Stimulated activated CD8-positive, alpha-beta memory T cell treated with anti-CD3 and anti-CD28 coated beads, Interleukin-15, amount 100 ng/mL, for 4 hours (primary cell): ENCODE data around the gene RNASEH1.
A peak's percentile ranks its signal among the peaks of the same experiment; 100 is the strongest.
"Not testable (repeated sequence)": the region's sequence is repeated elsewhere in the genome, so short reads cannot be mapped to it uniquely, and the experiment has no call there.

Experiments
- DNase-seq, 2 donors: peaks; one replicate each; pipeline ENCODE4 v3.0.0-alpha.2; 2020; ENCODE audit warnings: low read depth in 2 of 2

The RNASEH1 gene

GRCh38 chr2:3519255-3520205, 38.6 kb downstream of the RNASEH1 start, which contains the start of gene ADI1:
Gene ADI1 (minus strand): TSS chr2:3519531. CDS start chr2:3519487, 44 bp downstream.
- DNase-seq, result peak; percentile 33 to 56

GRCh38 chr2:3518496-3519254, 39.5 kb downstream of the RNASEH1 start:
- peak; percentile 98 to 99 for DNase-seq

DNA sequence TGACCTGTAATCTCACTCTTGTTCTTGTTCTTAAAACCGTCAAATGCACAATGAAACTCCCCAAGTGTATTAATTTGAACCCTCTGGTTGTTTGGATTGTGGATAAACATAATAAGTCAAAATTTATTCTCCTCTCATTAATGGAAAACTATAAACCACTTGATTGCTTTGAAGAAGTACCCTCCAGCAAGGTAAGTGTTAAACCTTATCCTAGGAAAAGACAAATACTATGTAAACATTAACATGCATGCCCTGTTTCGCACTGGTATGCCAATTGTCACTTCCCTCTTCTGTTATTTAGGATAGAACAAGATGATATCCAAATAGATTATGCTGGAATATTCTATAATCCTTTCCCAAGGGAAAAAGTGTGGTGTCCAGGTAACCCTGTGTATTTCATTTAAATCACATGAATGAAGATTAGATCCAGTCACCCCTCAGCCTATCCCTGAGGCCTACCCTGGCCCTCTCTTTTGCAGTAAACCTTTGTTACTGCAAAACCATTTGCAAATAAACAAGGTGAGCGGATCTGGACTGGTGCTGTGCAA, 40.1 kb downstream of the RNASEH1 start:
- DNase-seq, result no peak

GRCh38 chr2:3516831-3517230, 41.3 kb downstream of the RNASEH1 start:
- DNase-seq, result no peak

DNA sequence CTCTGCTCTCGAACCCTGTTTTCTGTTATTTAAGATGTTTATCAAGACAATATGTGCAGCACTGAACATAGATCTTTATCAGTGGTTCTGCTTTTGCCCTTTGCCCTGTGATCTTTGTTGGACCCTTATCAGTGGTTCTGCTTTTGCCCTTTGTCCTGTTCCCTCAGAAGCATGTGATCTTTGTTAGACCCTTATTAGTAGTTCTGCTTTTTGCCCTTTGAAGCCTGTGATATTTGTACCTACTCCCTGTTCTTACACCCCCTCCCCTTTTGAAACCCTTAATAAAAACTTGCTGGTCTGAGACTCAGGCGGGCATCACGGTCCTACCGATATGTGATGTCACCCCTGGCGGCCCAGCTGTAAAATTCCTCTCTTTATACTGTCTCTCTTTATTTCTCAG, 42.7 kb downstream of the RNASEH1 start:
- not testable (repeated sequence) for DNase-seq

DNA sequence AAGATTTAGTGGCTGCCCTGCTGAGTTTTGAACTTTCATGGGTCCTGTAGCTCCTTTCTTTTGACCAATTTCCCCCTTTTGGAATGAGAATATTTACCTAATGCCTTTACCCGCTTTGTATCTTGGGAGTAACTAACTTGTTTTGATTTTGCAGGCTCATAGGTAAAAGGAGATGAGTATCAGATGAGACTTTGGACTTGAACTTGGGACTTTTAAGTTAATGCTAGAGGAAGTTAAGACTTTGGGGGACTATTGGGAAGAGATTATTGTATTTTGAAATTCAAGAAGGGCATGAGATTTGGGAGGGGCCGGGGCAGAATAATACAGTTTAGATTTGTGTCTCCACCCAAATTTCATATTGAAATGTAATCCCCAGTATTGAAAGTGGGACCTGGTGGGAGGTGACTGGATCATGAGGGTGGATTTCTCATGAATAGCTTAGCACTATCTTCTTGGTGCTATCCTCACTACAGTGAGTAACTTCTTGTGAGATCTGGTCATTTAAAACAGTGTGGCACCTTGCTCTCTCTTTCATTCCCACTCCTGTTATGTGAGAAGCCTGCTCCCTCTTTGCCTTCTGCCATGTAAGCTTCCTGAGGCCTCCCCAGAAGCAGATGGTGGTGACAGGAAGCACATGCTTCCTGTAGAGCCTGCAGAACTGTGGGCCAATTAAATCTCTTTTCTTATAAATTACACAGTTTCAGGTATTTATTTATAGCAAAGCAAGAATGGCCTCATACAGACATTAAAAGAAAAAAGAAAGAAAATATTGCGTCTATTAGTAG, 44.9 kb downstream of the RNASEH1 start:
- no peak for DNase-seq

GRCh38 chr2:3512086-3512485, 46.0 kb downstream of the RNASEH1 start:
- DNase-seq, result no peak

GRCh38 chr2:3505771-3506170, 52.4 kb downstream of the RNASEH1 start:
- no peak for DNase-seq

DNA sequence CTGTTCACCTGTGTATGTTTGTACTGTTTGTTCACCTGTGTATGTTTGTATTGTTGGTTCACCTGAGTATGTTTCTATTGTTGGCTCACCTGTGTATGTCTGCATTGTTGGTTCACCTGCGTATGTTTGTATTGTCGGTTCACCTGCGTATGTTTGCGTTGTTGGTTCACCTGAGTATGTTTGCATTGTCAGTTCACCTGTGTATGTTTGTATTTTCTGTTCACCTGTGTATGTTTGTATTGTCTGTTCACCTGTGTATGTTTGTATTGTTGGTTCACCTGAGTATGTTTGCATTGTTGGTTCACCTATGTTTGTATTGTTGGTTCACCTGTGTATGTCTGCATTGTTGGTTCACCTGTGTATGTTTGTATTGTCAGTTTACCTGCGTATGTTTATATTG, 53.4 kb downstream of the RNASEH1 start:
- no peak for DNase-seq

DNA sequence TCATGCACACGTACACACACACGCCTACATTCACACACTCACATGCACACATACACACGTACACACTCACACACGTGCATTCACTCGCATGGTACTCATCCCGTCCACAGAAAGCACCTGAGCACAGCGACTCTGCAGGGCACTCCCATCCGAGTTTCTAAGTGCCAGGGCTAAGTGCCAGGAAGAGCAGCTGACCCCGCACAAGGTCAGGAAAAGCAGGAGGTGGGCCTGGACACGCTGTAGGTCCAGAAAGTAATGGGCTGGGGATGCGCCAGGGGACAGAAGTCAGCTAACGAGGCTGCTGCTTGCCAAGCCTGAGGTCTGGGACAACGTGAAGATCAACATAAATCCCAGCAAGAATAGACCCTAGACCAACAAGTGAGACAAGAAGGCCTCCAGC, 54.6 kb downstream of the RNASEH1 start:
- DNase-seq, result no peak

- DNase-seq, result no peak
Observed at GRCh38 chr2:3503046-3503445, 55.1 kb downstream of the RNASEH1 start.

GRCh38 chr2:3500326-3500899, 57.7 kb downstream of the RNASEH1 start:
- no peak for DNase-seq

GRCh38 chr2:3498783-3499394, 59.2 kb downstream of the RNASEH1 start:
- no peak for DNase-seq

- not testable (repeated sequence) for DNase-seq
Observed at GRCh38 chr2:3496708-3497080, 61.4 kb downstream of the RNASEH1 start.
